Gastrocnemius medialis (tissue), 4 donors: ENCODE data around the gene CDK4. TPM values are rescaled to one million over a fixed set of nuclear protein-coding genes. Genes with fewer than 3 reads are reported as not detected.

Experiments used
- ATAC-seq, 2 donors: fragments of 150-250 bp; one replicate each; pipeline ENCODE4 v1.9.1; 2016
- DNase-seq, 2 donors: peaks; one replicate each; pipeline ENCODE4 v3.0.0-alpha.2; 2019
- H3K27ac ChIP-seq, 4 donors: fragments of 200-600 bp; sonication (generic); 1 replicate in 1 of 4; 2 replicates in 3 of 4; pipeline ENCODE4 v1.5.1; 2016 to 2018; ENCODE audit warnings: mild to moderate bottlenecking in 2 of 4, moderate library complexity in 1 of 4
- H3K27me3 ChIP-seq, 3 donors: fragments of 200-600 bp; sonication (generic) in 2 of 3; 1 replicate in 1 of 3; 2 replicates in 2 of 3; pipeline versions ENCODE4 v1.5.1 to v1.6.0; 2016 to 2019; ENCODE audit warnings: mild to moderate bottlenecking in 1 of 3, moderate library complexity in 1 of 3
- H3K36me3 ChIP-seq, 2 donors: fragments of 200-600 bp; sonication (generic) in 1 of 2; one replicate each; pipeline ENCODE4 v1.5.1; 2017 to 2018
- H3K4me1 ChIP-seq, 2 donors: fragments of 200-600 bp; sonication (generic) in 1 of 2; one replicate each; pipeline ENCODE4 v1.5.1; 2016 to 2017; ENCODE audit warnings: mild to moderate bottlenecking in 2 of 2
- H3K4me3 ChIP-seq, 4 donors: fragments of 200-600 bp; sonication (generic) in 3 of 4; 1 replicate in 1 of 4; 2 replicates in 3 of 4; pipeline ENCODE4 v1.5.1; 2016 to 2019; ENCODE audit warnings: mild to moderate bottlenecking in 2 of 4
- H3K9me3 ChIP-seq, 3 donors: fragments of 200-600 bp; sonication (generic) in 2 of 3; 1 replicate in 1 of 3; 2 replicates in 2 of 3; pipeline ENCODE4 v1.5.1; 2016 to 2019
- POLR2A ChIP-seq, 2 donors: fragments of 450-650 bp; IDR thresholded peaks; one replicate each; pipeline ENCODE4 v1.6.1; 2017; ENCODE audit warnings: antibody characterized with exemption in 2 of 2, mild to moderate bottlenecking in 2 of 2, moderate library complexity in 2 of 2
- in situ Hi-C, 4 donors: fragments of 200-750 bp; cut with MboI; loops; one replicate each; pipeline versions ENCODE4 v1.15.0 to v1.8.0; 2017; ENCODE audit warnings: low sequenced_read_pairs in 4 of 4
- intact Hi-C: fragments of 100-400 bp; cut with DNase I; formaldehyde crosslinking; loops from one replicate; pipeline ENCODE4 v1.15.1; 2023; ENCODE audit warnings: low total_unique reads
- total RNA-seq, 4 donors: library from RNA; depleted of rRNA; stranded (reverse); fragments of >200 nt; gene quantifications; one replicate each; pipeline versions ENCODE4 v1.1.0 to v1.2.3, GENCODE V29; 2016
- TF ChIP-seq, protein P1 (sequence below), 5 experiments: fragments of 450-650 bp in 3 of 5; fragments of 200-600 bp in 2 of 5; sonication (generic) in 2 of 5; IDR thresholded peaks in 4 of 5; conservative IDR thresholded peaks in 1 of 5; 1 replicate in 4 of 5; 2 replicates in 1 of 5; pipeline ENCODE4 v1.5.1; 2016 to 2019; ENCODE audit warnings: antibody characterized with exemption in 5 of 5, mild to moderate bottlenecking in 3 of 5, moderate library complexity in 3 of 5

Gene CDK4
- total RNA-seq, 4 donors from 2014 or later, result 39.7 to 55.5 (median 47.4) TPM

DNA sequence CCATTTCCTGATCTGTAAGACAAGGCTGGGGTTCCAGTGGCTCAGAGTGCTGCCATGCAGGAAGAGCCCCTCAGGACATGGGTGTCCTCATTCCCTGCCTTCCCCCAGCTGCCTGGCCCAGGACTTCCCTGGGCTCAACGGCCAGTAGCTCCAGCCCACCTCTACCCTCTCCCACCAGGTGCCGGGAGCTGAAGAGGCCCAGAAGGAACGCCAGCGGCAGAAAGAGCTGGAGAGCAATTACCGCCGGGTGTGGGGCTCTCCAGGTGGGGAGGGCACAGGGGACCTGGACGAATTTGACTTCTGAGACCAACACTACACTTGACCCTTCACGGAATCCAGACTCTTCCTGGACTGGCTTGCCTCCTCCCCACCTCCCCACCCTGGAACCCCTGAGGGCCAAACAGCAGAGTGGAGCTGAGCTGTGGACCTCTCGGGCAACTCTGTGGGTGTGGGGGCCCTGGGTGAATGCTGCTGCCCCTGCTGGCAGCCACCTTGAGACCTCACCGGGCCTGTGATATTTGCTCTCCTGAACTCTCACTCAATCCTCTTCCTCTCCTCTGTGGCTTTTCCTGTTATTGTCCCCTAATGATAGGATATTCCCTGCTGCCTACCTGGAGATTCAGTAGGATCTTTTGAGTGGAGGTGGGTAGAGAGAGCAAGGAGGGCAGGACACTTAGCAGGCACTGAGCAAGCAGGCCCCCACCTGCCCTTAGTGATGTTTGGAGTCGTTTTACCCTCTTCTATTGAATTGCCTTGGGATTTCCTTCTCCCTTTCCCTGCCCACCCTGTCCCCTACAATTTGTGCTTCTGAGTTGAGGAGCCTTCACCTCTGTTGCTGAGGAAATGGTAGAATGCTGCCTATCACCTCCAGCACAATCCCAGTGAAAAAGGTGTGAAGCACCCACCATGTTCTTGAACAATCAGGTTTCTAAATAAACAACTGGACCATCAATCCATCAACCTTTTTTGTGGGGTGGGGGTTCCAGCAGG is 31.2 kb downstream of the CDK4 start:
- H3K27me3 ChIP-seq, result peaks cover 8 to 17% (median 17%) of the 10 kb centered on the region in 3 donors
- TF ChIP-seq, protein P1, sequence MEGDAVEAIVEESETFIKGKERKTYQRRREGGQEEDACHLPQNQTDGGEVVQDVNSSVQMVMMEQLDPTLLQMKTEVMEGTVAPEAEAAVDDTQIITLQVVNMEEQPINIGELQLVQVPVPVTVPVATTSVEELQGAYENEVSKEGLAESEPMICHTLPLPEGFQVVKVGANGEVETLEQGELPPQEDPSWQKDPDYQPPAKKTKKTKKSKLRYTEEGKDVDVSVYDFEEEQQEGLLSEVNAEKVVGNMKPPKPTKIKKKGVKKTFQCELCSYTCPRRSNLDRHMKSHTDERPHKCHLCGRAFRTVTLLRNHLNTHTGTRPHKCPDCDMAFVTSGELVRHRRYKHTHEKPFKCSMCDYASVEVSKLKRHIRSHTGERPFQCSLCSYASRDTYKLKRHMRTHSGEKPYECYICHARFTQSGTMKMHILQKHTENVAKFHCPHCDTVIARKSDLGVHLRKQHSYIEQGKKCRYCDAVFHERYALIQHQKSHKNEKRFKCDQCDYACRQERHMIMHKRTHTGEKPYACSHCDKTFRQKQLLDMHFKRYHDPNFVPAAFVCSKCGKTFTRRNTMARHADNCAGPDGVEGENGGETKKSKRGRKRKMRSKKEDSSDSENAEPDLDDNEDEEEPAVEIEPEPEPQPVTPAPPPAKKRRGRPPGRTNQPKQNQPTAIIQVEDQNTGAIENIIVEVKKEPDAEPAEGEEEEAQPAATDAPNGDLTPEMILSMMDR (IDR thresholded peaks at IDR 0.05 in 4 of 5, conservative IDR thresholded peaks at IDR 0.05 in 1 of 5), result no peak
- no peak for TF ChIP-seq POLR2A (IDR thresholded peaks at IDR 0.05)
- peaks cover 2 to 7% of the 10 kb centered on the region in 2 donors for H3K4me1 ChIP-seq
- in situ Hi-C loops (no loop called here), intact Hi-C loops (no loop called here)
- no peak for DNase-seq
- H3K27ac ChIP-seq, result no peak overlapping the region
- no peak for ATAC-seq
- H3K4me3 ChIP-seq, result no peak overlapping the region
- H3K36me3 ChIP-seq, result peaks cover 5 to 51% of the 10 kb centered on the region in 2 donors
- H3K9me3 ChIP-seq, result no peaks in the 10 kb centered on the region

DNA sequence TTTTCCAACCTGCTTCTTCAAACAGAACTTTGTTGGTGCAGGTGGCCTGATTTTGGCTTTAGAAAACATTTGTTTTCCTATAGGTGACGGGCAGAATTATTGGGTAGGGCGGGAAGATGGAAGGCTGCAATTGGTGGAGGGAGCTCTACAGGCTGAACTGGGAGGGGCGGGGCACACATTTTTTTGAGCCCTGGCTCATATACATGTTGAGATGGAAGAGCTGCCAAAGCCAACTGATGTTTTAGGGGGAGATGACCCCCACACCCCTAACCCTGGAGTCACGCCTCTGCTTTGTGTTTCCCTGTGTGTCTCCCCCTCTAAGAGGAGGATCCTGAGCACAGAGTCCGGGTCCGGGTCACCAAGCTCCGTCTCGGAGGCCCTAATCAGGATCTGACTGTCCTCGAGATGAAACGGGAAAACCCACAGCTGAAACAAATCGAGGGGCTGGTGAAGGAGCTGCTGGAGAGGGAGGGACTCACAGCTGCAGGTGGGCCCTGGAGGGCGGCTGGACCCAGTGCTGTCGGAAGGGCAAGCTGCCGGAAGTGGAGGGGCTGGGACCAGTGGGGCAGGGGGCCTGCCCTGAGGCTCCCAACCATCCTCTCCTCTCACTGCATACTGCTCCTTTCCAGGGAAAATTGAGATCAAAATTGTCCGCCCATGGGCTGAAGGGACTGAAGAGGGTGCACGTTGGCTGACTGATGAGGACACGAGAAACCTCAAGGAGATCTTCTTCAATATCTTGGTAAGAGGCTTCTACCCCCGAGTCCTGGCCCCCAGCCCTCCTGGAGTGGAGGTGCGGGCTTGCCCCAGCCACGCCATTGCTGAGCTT is 32.1 kb downstream of the CDK4 start:
- ATAC-seq (no peak), DNase-seq (no peak)
- H3K36me3 ChIP-seq, result peaks cover 5 to 59% of the 10 kb centered on the region in 2 donors
- no peak overlapping the region for H3K4me3 ChIP-seq
- H3K9me3 ChIP-seq, result no peaks in the 10 kb centered on the region
- peaks cover 3 to 8% (median 8%) of the 10 kb centered on the region in 3 donors for H3K27me3 ChIP-seq
- intact Hi-C loops, result no loop called here
- H3K4me1 ChIP-seq, result no peaks in the 10 kb centered on the region
- TF ChIP-seq, protein P1 (IDR thresholded peaks at IDR 0.05 in 4 of 5, conservative IDR thresholded peaks at IDR 0.05 in 1 of 5), result no peak
- TF ChIP-seq POLR2A (IDR thresholded peaks at IDR 0.05), result no peak
- no peak overlapping the region for H3K27ac ChIP-seq
- in situ Hi-C loops, result no loop called here

DNA sequence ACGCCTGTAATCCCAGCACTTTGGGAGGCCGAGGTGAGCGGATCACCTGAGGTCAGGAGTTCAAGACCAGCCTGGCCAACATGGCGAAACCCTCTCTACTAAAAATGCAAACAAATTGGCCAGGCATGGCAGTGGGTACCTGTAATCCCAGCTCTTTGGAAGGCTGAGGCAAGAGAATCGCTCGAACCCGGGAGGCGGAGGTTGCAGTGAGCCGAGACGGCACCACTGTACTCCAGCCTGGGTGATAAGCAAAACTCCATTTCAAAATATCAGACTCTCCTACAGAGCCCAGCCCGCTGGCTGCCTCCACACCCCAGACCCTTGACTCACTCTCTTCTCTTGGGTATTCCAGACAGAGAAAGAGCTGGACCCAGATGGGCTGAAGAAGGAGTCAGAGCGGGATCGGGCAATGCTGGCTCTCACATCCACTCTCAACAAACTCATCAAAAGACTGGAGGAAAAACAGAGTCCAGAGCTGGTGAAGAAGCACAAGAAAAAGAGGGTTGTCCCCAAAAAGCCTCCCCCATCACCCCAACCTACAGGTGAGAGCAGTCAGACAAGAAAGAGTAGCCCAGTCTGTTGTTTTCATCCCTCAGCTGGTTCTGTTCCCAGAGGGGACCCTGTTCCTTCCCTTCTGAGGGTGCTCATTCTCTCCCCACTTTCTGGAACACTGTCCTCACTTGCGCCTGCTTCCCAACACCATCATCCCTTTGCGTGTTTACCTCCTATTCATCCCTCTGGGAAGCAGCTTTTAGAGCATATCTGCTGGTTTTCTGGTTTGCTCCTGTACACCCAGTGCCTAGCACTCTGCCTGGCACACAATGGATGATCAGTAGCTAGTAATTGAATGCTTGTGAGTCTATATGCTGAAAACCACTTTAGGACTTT is 33.2 kb downstream of the CDK4 start:
- intact Hi-C loops, result no loop called here
- no peak for DNase-seq
- Histone ChIP-seq H3K36me3 (peaks cover 5 to 59% of the 10 kb centered on the region in 2 donors), H3K27ac (no peak overlapping the region), H3K9me3 (no peaks in the 10 kb centered on the region), H3K4me1 (no peaks in the 10 kb centered on the region), H3K27me3 (no peaks in the 10 kb centered on the region), H3K4me3 (no peak overlapping the region)
- TF ChIP-seq, protein P1 (IDR thresholded peaks at IDR 0.05 in 4 of 5, conservative IDR thresholded peaks at IDR 0.05 in 1 of 5), result no peak
- no peak for TF ChIP-seq POLR2A (IDR thresholded peaks at IDR 0.05)
- ATAC-seq, result no peak
- in situ Hi-C loops, result no loop called here
